AG09319 (cell line): ENCODE data around the gene NUB1.

Source experiments
- DNase-seq: peaks from one replicate; pipeline ENCODE4 v3.0.0-alpha.2; 2010; ENCODE audit warnings: low read depth; ENCODE audit errors: extremely low read depth
- TF ChIP-seq, protein P1 (sequence below): IDR thresholded peaks from 2 replicates; pipeline ENCODE4 v1.5.1; 2011; ENCODE audit warnings: low read depth, mild to moderate bottlenecking, inconsistent platforms, low read length, moderate library complexity

The NUB1 gene

GRCh38 chr7:151377406-151377805 lies 35.8 kb downstream of the NUB1 start:
- no peak for DNase-seq
- TF ChIP-seq, protein P1, sequence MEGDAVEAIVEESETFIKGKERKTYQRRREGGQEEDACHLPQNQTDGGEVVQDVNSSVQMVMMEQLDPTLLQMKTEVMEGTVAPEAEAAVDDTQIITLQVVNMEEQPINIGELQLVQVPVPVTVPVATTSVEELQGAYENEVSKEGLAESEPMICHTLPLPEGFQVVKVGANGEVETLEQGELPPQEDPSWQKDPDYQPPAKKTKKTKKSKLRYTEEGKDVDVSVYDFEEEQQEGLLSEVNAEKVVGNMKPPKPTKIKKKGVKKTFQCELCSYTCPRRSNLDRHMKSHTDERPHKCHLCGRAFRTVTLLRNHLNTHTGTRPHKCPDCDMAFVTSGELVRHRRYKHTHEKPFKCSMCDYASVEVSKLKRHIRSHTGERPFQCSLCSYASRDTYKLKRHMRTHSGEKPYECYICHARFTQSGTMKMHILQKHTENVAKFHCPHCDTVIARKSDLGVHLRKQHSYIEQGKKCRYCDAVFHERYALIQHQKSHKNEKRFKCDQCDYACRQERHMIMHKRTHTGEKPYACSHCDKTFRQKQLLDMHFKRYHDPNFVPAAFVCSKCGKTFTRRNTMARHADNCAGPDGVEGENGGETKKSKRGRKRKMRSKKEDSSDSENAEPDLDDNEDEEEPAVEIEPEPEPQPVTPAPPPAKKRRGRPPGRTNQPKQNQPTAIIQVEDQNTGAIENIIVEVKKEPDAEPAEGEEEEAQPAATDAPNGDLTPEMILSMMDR: no peak

- TF ChIP-seq, protein P1: no peak
- no peak for DNase-seq
These were observed 36.4 kb downstream of the NUB1 start for GRCh38 chr7:151378011-151378410.

DNA sequence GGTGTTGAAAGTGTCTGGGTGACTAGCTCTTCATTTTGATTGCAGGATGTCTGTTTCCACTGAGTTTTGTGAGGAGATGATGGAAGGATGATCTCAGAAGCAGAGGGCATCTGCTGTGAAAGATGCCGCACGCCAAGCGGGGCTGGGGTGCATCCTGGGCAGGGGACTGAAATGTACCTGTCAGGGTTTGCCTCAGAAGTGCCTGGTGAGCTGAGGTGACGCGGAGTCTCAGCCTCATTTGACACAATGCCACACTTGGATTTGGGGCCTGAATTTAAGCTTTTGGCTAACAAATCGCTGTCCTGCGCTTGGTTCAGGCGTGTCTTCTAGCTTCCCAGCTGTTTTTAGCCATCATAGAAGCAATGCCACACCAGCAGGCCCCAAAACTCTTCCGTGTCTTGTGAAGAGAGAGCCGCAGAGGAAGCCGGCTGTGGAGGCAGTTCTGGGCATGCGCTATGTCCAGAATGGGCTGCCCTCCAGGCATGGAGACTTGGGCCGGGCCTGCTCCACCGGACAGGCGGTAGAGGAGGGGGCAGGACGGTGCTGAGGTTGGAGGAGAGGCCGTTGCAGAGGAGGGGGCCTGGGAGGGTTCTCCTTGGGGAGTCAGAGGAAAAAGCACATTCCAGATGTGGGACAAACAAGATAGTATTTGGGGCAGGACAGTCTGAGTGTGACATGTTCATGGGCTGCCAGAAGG lies 37.0 kb downstream of the NUB1 start:
- no peak for DNase-seq
- TF ChIP-seq, protein P1: no peak

- TF ChIP-seq, protein P1: no peak
- no peak for DNase-seq
These were observed 37.5 kb downstream of the NUB1 start for GRCh38 chr7:151379193-151379520.

GRCh38 chr7:151379534-151380198 lies 38.1 kb downstream of the NUB1 start:
- no peak for DNase-seq
- TF ChIP-seq, protein P1: no peak

DNA sequence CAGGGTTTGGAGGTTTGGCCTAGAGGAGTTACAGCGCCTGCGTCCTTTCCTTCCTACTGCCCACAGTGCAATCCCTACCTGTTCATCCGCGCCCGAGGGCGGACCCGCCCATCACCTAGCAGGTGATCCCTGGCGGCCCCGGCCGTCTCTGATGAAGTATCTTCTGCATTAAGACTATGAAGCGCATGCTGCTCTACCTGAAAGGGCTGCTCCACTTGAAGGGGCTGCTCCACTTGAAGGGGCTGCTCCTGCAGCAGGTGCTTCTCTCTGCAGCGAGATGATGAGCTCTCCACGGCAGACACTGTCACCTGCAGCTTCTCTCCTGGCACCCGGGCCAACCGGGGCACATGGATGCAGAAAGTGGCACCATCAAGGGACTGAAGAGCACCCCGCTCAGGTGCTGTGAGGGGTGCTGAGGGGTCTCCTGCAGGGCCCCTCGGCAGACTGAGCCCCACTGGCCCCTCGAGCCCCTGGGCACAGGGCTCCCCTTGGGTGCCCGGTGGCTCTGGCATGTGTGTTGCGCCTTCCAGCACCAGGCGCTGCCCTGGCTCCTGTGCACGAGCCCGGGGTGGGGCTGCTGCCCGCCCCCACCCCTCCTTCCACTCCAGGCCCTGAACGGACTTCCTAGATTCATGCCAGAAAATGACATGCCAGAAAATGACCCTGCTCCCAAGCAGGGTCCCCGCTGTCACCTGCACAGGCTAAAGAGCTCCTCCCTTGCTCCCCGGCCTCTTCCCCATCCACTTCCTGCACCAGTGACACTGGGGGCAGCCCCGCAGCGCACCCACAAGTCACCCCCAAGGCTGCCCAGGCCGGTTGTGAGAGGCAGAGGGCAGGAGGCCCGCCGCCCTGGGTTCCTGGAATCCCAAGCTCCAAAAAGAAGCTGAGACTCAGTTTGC lies 38.8 kb downstream of the NUB1 start:
- DNase-seq: no peak
- TF ChIP-seq, protein P1: no peak

DNA sequence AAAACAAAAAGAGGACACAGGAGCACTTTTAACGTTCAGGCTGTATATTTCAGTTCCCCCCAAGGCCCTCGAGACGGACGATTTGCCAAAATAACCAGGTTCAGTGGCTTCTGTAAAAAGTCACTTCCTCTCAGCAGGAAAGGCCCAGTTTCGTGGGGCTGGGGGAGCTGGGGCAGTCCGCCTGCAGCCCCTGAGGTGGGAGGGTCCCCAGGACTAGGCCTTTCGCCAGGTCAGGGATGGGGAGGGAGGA lies 39.4 kb downstream of the NUB1 start:
- TF ChIP-seq, protein P1: no peak
- no peak for DNase-seq
